GM21515 (cell line): ENCODE measurements around the gene MACC1.
A peak's percentile ranks its signal among the peaks of the same experiment; 100 is the strongest.

ENCODE experiments used
- ATAC-seq: cut with Tn5 transposase; IDR thresholded peaks from one replicate; pipeline ENCODE4 v1.9.1; 2021; ENCODE audit not compliant: unreplicated experiment

MACC1 gene, protein sequence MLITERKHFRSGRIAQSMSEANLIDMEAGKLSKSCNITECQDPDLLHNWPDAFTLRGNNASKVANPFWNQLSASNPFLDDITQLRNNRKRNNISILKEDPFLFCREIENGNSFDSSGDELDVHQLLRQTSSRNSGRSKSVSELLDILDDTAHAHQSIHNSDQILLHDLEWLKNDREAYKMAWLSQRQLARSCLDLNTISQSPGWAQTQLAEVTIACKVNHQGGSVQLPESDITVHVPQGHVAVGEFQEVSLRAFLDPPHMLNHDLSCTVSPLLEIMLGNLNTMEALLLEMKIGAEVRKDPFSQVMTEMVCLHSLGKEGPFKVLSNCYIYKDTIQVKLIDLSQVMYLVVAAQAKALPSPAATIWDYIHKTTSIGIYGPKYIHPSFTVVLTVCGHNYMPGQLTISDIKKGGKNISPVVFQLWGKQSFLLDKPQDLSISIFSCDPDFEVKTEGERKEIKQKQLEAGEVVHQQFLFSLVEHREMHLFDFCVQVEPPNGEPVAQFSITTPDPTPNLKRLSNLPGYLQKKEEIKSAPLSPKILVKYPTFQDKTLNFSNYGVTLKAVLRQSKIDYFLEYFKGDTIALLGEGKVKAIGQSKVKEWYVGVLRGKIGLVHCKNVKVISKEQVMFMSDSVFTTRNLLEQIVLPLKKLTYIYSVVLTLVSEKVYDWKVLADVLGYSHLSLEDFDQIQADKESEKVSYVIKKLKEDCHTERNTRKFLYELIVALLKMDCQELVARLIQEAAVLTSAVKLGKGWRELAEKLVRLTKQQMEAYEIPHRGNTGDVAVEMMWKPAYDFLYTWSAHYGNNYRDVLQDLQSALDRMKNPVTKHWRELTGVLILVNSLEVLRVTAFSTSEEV

GRCh38 chr7:20217193-20217948, at the start of gene MACC1:
Gene MACC1 (minus strand): TSS chr7:20217384. CDS start chr7:20161862, 55,522 bp downstream.
- ATAC-seq, result peak; percentile 51

DNA sequence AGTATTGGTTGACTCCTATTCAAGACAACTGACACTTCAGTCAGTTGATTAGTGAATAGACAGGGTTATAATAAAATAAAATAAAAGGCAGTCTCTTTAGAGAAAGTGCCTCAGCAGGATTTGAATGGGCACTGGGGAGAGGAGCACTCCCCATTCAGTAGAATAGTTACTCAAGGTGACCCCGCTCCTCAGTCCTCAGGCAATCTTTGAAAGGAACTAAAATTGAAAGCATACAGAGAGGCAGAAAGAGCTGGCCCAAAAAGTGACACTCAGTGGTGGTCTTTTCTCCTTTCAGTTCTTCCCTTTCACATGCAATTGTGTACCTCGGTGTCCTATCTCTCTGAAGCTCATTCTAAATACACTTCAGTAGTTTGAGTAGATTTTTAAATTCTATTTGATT, 47.4 kb upstream of the MACC1 start:
- ATAC-seq, result no peak

GRCh38 chr7:20260223-20260622, 43.0 kb upstream of the MACC1 start:
- ATAC-seq, result no peak

GRCh38 chr7:20257212-20257611, 40.0 kb upstream of the MACC1 start:
- ATAC-seq, result no peak

GRCh38 chr7:20249920-20250319, 32.7 kb upstream of the MACC1 start:
- ATAC-seq, result no peak

- no peak for ATAC-seq
Observed at GRCh38 chr7:20249376-20249775, 32.2 kb upstream of the MACC1 start.

DNA sequence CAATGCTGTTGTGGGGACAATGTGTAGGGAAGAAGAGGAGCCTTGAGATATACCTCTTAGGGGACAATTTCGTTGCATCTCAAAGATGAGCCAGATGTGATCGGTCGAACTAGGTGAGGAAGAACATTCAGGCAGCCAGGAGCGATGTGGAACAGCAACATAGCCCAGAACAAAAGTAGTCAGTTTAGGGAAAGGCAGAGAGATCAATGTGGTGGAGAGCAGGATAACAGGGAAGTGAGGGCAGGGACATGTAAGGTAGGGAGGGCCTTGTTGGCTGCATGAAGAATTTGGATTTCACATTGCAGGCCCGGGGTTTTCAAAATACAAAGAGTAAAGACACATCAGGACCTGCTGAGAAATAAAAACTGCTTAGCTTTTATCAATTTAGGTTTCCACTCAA, 29.1 kb upstream of the MACC1 start:
- ATAC-seq, result no peak

GRCh38 chr7:20244334-20245120, 27.3 kb upstream of the MACC1 start:
- no peak for ATAC-seq

DNA sequence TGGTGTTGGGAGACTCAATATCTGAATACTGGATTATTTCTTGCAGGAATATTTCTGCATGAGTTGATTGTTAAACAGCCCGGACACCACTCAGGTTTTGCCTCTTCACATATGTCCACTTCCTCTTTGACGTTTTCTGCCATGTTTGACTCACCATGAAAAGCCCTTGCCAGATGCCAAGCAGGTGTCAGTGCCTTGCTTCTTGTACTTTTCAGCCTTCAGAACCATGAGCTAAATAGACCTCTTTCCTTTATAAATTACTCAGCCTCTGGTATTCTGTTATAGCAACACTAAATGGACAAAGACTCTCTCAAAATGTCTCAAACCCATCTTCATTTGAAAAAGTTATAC, 24.7 kb upstream of the MACC1 start:
- no peak for ATAC-seq

DNA sequence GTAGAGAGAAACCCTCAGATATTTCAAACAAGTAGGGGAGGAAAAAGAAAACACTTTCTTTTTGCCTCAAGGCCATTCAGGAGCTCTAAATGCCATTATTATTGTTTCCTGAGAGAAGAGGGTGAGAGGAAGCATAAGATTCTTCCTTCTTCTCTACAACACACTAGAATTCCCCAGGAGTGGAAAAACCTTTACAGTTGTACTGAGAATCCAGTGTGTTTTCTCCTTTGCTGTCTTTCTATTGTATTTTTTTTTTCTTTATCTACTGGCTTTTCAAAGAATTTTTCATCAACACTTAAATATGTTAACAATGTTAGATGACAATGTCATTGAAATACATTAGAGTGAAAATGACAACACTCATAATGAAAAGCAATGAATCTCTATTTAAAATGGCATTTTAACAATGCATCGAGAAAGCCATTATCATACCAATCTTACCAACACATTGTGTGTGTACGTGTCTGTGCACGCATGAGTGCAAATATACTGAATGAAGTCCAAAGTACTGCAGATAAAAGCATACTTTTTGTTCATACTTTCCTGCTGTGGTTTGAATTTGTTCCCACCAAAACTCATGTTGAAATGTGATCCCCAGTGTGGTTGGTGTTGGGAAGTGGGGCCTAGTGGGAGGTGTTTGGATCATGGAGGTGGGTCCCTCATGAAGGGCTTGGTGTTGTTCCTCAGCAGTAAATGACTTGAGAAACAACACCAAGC, 24.2 kb upstream of the MACC1 start:
- no peak for ATAC-seq

- peak; percentile 44 for ATAC-seq
Observed at GRCh38 chr7:20240080-20240926, 23.1 kb upstream of the MACC1 start.

DNA sequence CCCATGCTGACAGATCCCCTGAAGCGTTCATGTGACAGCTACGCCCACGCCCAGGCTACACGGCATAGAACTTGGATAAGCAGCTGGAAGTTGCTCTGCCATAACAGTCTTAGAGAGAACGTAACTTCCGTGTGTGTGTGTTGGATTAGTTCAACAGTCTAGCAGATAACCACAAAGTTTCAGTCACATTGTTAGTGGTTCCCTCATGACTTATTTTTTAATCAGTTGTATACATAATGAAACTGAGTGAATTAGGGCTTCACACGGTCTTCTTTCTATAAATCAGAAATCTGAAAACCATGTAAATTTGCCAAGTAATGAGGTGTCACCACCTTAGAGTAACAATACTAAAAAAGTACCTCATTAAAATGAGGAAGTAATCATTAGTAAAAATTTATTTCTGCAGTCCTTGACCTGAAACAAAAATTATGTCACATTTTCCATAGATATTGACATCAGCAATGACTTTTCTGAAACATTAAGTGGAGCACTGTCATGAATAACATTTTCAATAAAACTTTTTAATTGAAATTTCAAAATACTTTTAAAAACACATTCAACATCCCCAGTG, 21.7 kb upstream of the MACC1 start:
- peak; percentile 87 for ATAC-seq

GRCh38 chr7:20238194-20238753, 21.1 kb upstream of the MACC1 start:
- no peak for ATAC-seq

DNA sequence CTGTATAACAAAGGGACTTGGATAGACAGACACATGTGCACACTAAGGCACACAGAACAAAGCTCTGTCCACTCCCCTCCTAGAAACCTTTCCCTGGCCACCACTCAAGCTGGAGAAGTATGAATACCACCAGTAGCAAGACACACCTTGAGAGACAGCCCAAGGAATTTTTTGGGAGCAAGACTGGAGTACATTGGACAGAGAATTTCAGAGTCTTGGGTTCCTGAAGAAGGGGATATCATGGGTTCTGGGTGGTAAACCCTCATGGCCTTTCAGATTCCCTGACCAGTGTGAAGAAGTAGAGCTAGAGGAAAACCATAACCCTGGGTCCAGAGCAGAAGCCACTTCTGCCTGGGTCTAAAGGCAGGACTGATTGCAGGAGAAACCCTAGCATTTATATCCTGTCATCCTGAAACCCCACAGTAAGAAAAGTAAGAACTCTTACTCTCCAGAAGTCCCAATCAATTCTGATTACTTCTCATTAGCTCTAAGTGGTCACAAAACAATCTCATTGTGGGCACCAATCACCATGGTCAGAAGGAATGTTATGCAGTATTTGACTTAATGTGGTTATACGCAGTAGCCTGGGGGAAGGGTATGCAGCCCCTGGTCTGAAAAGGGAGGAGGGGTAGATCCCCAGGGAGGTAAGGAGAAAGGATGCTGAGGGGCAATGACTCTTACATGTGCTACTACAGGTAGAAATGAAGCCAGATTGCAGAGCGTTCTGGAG, 20.4 kb upstream of the MACC1 start:
- no peak for ATAC-seq

GRCh38 chr7:20236790-20237189, 19.6 kb upstream of the MACC1 start:
- no peak for ATAC-seq

GRCh38 chr7:20236043-20236442, 18.9 kb upstream of the MACC1 start:
- ATAC-seq, result no peak

DNA sequence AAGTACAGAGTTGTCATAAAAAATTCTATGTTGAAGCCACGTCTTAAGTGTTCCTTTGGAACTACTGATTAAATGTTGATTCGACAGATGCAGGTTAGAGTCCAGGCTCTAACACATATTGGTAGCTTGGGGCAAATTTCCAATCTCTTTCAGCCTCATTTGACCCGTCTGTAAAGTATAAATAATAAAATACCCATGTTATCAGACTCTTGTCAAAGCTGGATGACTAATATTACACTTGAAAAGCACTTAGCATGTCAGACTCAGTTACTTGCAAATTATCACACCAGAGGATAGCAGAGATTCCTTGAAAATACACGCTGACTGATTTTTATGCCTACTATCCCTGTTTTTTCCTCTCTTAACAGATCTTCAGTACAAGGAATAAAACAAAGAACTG, 18.1 kb upstream of the MACC1 start:
- ATAC-seq, result no peak

DNA sequence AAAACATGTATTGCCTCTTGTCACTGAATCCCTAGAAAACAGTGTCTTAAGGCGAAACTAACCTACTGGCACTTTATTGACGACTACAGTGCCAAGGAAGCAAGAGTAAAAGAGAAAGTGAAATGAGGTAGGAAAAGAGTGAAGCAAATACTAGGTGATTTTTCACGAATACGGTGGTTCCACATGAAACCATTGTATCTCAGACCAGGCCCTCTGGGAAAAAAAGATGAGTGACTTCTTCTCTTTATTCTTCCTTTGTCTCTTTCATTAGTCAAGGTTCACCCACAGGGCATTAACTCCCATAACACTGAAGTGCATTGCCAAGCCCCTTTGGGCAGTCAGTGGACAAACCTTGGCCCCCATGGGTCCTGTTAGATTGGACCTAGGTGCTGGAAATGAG, 16.2 kb upstream of the MACC1 start:
- no peak for ATAC-seq
